Measurements from ENCODE around the gene RPS6KA5.
"Not testable (repeated sequence)": the region's sequence is repeated elsewhere in the genome, so short reads cannot be mapped to it uniquely, and the experiment has no call there.

Gene RPS6KA5

GRCh38 chr14:91047174-91047753, 13.2 kb downstream of the RPS6KA5 start:
- H3K4me1 ChIP-seq (ENCODE audit: control insufficient read depth, insufficient read depth, low read length, poor library complexity, severe bottlenecking): no peaks in the 10 kb centered on the region
- no peak overlapping the region for H3K27ac ChIP-seq (ENCODE audit: low read depth, low read length, severe bottlenecking)
- H3K4me3 ChIP-seq (ENCODE audit: extremely low read depth, insufficient read depth, low read length, poor library complexity, severe bottlenecking): no peak overlapping the region
- WGBS, 2 experiments (ENCODE audit: insufficient coverage in 2 of 2): 64 to 75% methylated on average over 1 to 3 of the region's 4 CpGs
- no peaks in the 10 kb centered on the region for H3K9me3 ChIP-seq (ENCODE audit: control insufficient read depth, low read length)
- no peaks in the 10 kb centered on the region for H3K36me3 ChIP-seq (ENCODE audit: control insufficient read depth, insufficient read depth, low read length)

GRCh38 chr14:91046488-91047072, 13.9 kb downstream of the RPS6KA5 start:
- no peak overlapping the region for H3K27ac ChIP-seq (ENCODE audit: low read depth, low read length, severe bottlenecking)
- WGBS, 2 experiments (ENCODE audit: insufficient coverage in 2 of 2): 93 to 96% methylated on average over 4 of the region's 7 CpGs
- H3K4me3 ChIP-seq (ENCODE audit: extremely low read depth, insufficient read depth, low read length, poor library complexity, severe bottlenecking): no peak overlapping the region

GRCh38 chr14:91041450-91041849, 19.0 kb downstream of the RPS6KA5 start:
- no peak overlapping the region for H3K27ac ChIP-seq (ENCODE audit: low read depth, low read length, severe bottlenecking)
- H3K4me1 ChIP-seq (ENCODE audit: control insufficient read depth, insufficient read depth, low read length, poor library complexity, severe bottlenecking): no peaks in the 10 kb centered on the region
- WGBS, 2 experiments (ENCODE audit: insufficient coverage in 2 of 2): 83% methylated on average over 1 of the region's 2 CpGs; no CpG with 5 or more reads in 1 of the 2 experiments
- H3K9me3 ChIP-seq (ENCODE audit: control insufficient read depth, low read length): no peaks in the 10 kb centered on the region
- no peak overlapping the region for H3K4me3 ChIP-seq (ENCODE audit: extremely low read depth, insufficient read depth, low read length, poor library complexity, severe bottlenecking)
- H3K36me3 ChIP-seq (ENCODE audit: control insufficient read depth, insufficient read depth, low read length): no peaks in the 10 kb centered on the region

More at GRCh38 chr14:91046488-91047072, 13.9 kb downstream of the RPS6KA5 start:
- Histone ChIP-seq H3K4me1 (ENCODE audit: control insufficient read depth, insufficient read depth, low read length, poor library complexity, severe bottlenecking) (no peaks in the 10 kb centered on the region), H3K9me3 (ENCODE audit: control insufficient read depth, low read length) (no peaks in the 10 kb centered on the region), H3K36me3 (ENCODE audit: control insufficient read depth, insufficient read depth, low read length) (no peaks in the 10 kb centered on the region)

GRCh38 chr14:91040545-91040944, 19.9 kb downstream of the RPS6KA5 start:
- no peak overlapping the region for H3K27ac ChIP-seq (ENCODE audit: low read depth, low read length, severe bottlenecking)
- WGBS, 2 experiments (ENCODE audit: insufficient coverage in 2 of 2): 100% methylated on average over 1 of the region's 1 CpG
- no peaks in the 10 kb centered on the region for H3K9me3 ChIP-seq (ENCODE audit: control insufficient read depth, low read length)
- H3K4me1 ChIP-seq (ENCODE audit: control insufficient read depth, insufficient read depth, low read length, poor library complexity, severe bottlenecking): no peaks in the 10 kb centered on the region
- H3K36me3 ChIP-seq (ENCODE audit: control insufficient read depth, insufficient read depth, low read length): no peaks in the 10 kb centered on the region
- no peak overlapping the region for H3K4me3 ChIP-seq (ENCODE audit: extremely low read depth, insufficient read depth, low read length, poor library complexity, severe bottlenecking)

- Histone ChIP-seq H3K4me3 (ENCODE audit: extremely low read depth, insufficient read depth, low read length, poor library complexity, severe bottlenecking) (no peak overlapping the region), H3K9me3 (ENCODE audit: control insufficient read depth, low read length) (no peaks in the 10 kb centered on the region), H3K4me1 (ENCODE audit: control insufficient read depth, insufficient read depth, low read length, poor library complexity, severe bottlenecking) (no peaks in the 10 kb centered on the region), H3K27ac (ENCODE audit: low read depth, low read length, severe bottlenecking) (no peak overlapping the region), H3K36me3 (ENCODE audit: control insufficient read depth, insufficient read depth, low read length) (no peaks in the 10 kb centered on the region)
- 100% methylated on average over 1 of the region's 1 CpG for WGBS, 2 experiments (ENCODE audit: insufficient coverage in 2 of 2)
These were observed 22.0 kb downstream of the RPS6KA5 start for GRCh38 chr14:91038439-91038838.

- 88 to 100% methylated on average over 1 of the region's 2 CpGs for WGBS, 2 experiments (ENCODE audit: insufficient coverage in 2 of 2)
- H3K4me3 ChIP-seq (ENCODE audit: extremely low read depth, insufficient read depth, low read length, poor library complexity, severe bottlenecking): no peak overlapping the region
- no peak overlapping the region for H3K27ac ChIP-seq (ENCODE audit: low read depth, low read length, severe bottlenecking)
- H3K4me1 ChIP-seq (ENCODE audit: control insufficient read depth, insufficient read depth, low read length, poor library complexity, severe bottlenecking): no peaks in the 10 kb centered on the region
- no peaks in the 10 kb centered on the region for H3K36me3 ChIP-seq (ENCODE audit: control insufficient read depth, insufficient read depth, low read length)
- no peaks in the 10 kb centered on the region for H3K9me3 ChIP-seq (ENCODE audit: control insufficient read depth, low read length)
These were observed 23.5 kb downstream of the RPS6KA5 start for GRCh38 chr14:91036741-91037469.

- WGBS, 2 experiments (ENCODE audit: insufficient coverage in 2 of 2): no CpG with 5 or more reads among the region's 1 CpG
- Histone ChIP-seq H3K4me1 (ENCODE audit: control insufficient read depth, insufficient read depth, low read length, poor library complexity, severe bottlenecking) (no peaks in the 10 kb centered on the region), H3K36me3 (ENCODE audit: control insufficient read depth, insufficient read depth, low read length) (no peaks in the 10 kb centered on the region), H3K27ac (ENCODE audit: low read depth, low read length, severe bottlenecking) (no peak overlapping the region), H3K9me3 (ENCODE audit: control insufficient read depth, low read length) (no peaks in the 10 kb centered on the region), H3K4me3 (ENCODE audit: extremely low read depth, insufficient read depth, low read length, poor library complexity, severe bottlenecking) (no peak overlapping the region)
These were observed 24.6 kb downstream of the RPS6KA5 start for GRCh38 chr14:91035855-91036254.

GRCh38 chr14:91034379-91034778, 26.1 kb downstream of the RPS6KA5 start:
- 76 to 94% methylated on average over 6 to 7 of the region's 10 CpGs for WGBS, 2 experiments (ENCODE audit: insufficient coverage in 2 of 2)
- H3K4me1 ChIP-seq (ENCODE audit: control insufficient read depth, insufficient read depth, low read length, poor library complexity, severe bottlenecking); H3K9me3 ChIP-seq (ENCODE audit: control insufficient read depth, low read length); H3K36me3 ChIP-seq (ENCODE audit: control insufficient read depth, insufficient read depth, low read length); H3K27ac ChIP-seq (ENCODE audit: low read depth, low read length, severe bottlenecking); H3K4me3 ChIP-seq (ENCODE audit: extremely low read depth, insufficient read depth, low read length, poor library complexity, severe bottlenecking): not testable (repeated sequence)

- Histone ChIP-seq H3K9me3 (ENCODE audit: control insufficient read depth, low read length) (no peaks in the 10 kb centered on the region), H3K27ac (ENCODE audit: low read depth, low read length, severe bottlenecking) (no peak overlapping the region), H3K4me3 (ENCODE audit: extremely low read depth, insufficient read depth, low read length, poor library complexity, severe bottlenecking) (no peak overlapping the region), H3K36me3 (ENCODE audit: control insufficient read depth, insufficient read depth, low read length) (no peaks in the 10 kb centered on the region), H3K4me1 (ENCODE audit: control insufficient read depth, insufficient read depth, low read length, poor library complexity, severe bottlenecking) (no peaks in the 10 kb centered on the region)
- 90 to 100% methylated on average over 1 to 2 of the region's 3 CpGs for WGBS, 2 experiments (ENCODE audit: insufficient coverage in 2 of 2)
These were observed 28.2 kb downstream of the RPS6KA5 start for GRCh38 chr14:91032248-91032647.

- H3K36me3 ChIP-seq (ENCODE audit: control insufficient read depth, insufficient read depth, low read length): no peaks in the 10 kb centered on the region
- no peak overlapping the region for H3K4me3 ChIP-seq (ENCODE audit: extremely low read depth, insufficient read depth, low read length, poor library complexity, severe bottlenecking)
- H3K9me3 ChIP-seq (ENCODE audit: control insufficient read depth, low read length): no peaks in the 10 kb centered on the region
- H3K27ac ChIP-seq (ENCODE audit: low read depth, low read length, severe bottlenecking): no peak overlapping the region
- no peaks in the 10 kb centered on the region for H3K4me1 ChIP-seq (ENCODE audit: control insufficient read depth, insufficient read depth, low read length, poor library complexity, severe bottlenecking)
- no CpG with 5 or more reads among the region's 4 CpGs for WGBS, 2 experiments (ENCODE audit: insufficient coverage in 2 of 2)
These were observed 28.8 kb downstream of the RPS6KA5 start for GRCh38 chr14:91031666-91032065.
